Germinal center (tissue), 1 donor: ENCODE results near the gene ADAD2.

ENCODE experiments used
- DNase-seq: peaks from one replicate; pipeline ENCODE4 v3.0.0; 2012; ENCODE audit warnings: mixed read lengths, low spot score

ADAD2 gene

GRCh38 chr16:84246679-84247077 lies 55.7 kb downstream of the ADAD2 start:
- DNase-seq: no peak
